ENCODE results near the gene COBLL1.

Gene COBLL1

GRCh38 chr2:164735309-164735919 is 106.2 kb downstream of the COBLL1 start:
- DNase-seq (ENCODE audit: low read depth): no peak
- H3K4me3 ChIP-seq (ENCODE audit: control insufficient read depth, low read depth, low read length): no peak overlapping the region
- TF ChIP-seq, protein P1, sequence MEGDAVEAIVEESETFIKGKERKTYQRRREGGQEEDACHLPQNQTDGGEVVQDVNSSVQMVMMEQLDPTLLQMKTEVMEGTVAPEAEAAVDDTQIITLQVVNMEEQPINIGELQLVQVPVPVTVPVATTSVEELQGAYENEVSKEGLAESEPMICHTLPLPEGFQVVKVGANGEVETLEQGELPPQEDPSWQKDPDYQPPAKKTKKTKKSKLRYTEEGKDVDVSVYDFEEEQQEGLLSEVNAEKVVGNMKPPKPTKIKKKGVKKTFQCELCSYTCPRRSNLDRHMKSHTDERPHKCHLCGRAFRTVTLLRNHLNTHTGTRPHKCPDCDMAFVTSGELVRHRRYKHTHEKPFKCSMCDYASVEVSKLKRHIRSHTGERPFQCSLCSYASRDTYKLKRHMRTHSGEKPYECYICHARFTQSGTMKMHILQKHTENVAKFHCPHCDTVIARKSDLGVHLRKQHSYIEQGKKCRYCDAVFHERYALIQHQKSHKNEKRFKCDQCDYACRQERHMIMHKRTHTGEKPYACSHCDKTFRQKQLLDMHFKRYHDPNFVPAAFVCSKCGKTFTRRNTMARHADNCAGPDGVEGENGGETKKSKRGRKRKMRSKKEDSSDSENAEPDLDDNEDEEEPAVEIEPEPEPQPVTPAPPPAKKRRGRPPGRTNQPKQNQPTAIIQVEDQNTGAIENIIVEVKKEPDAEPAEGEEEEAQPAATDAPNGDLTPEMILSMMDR (IDR thresholded peaks at IDR 0.05; ENCODE audit: control insufficient read depth, insufficient read depth, low read depth, low read length, missing control alignments): no peak

DNA sequence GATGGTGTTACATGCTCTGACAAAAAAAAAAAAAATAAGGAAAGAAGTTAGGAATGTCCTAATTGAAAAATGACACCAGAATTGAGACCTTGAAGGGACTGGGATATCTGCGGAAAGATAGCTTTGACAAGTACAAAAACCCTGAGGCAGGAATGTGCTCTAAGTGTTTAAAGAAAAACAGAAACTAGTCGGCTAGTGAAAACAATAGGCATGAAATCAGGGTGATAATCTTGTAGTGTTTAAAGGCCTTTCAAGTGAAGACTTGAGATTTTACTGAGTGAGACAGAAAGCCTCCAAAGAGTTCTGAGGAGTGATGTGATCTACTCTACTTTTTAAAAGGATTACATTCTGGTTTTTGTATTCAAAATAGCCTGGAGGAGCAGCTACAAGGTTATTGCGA is 107.4 kb downstream of the COBLL1 start:
- no peak for DNase-seq (ENCODE audit: low read depth)
- TF ChIP-seq, protein P1 (IDR thresholded peaks at IDR 0.05; ENCODE audit: control insufficient read depth, insufficient read depth, low read depth, low read length, missing control alignments): no peak
- H3K4me3 ChIP-seq (ENCODE audit: control insufficient read depth, low read depth, low read length): no peak overlapping the region

DNA sequence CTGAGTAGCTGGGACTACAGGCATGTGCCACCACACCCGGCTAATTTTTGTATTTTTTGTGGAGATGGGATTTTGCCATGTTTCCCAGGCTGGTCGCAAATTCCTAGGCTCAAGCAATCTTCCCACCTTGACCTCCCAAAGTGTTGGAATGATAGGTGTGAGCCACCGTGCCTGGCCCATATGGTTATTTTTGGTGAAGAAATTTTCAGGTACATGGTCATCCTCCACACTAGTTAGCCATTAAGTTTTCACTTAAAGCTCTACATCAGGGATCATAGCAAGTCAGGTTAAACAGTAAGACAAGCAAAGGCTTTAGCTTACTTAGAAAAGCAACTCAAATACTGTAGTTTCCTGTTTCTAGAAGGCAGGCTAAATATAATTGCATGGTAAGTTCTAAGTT is 116.1 kb downstream of the COBLL1 start:
- H3K4me3 ChIP-seq (ENCODE audit: control insufficient read depth, low read depth, low read length): no peak overlapping the region
- no peak for DNase-seq (ENCODE audit: low read depth)
- TF ChIP-seq, protein P1 (IDR thresholded peaks at IDR 0.05; ENCODE audit: control insufficient read depth, insufficient read depth, low read depth, low read length, missing control alignments): no peak

DNA sequence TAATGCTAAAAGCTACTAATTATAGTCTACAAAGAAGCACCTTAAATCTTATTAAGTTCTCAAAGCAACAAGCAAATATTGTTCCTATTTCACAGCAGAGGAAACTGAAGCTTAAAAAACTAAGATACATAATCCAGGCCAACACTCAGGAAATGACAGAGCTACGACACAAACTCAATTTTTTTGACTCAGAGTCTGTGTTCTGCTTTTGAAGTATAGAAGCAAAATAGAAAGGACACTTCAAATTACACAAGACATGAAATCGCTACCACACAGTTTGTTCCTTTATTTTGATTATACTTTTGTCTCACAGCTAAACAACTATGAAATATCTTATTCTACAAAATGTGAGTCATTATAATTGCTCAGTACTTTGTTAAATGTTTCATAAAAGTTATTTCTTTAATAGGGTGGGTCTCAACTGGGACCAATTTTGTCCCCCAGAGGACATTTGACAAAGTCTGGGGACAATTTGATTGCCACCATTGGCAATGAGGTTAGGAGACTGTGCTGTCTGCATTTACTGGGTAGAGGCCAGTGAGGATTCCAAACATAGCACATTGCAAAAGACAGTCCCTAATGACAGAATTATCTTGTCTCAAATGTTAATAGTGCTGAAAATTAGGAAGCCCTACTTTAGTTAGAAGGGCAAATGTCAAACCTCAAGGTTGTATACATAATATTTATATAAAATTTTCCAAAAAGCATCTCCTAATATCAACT is 118.8 kb downstream of the COBLL1 start:
- DNase-seq (ENCODE audit: low read depth): no peak
- TF ChIP-seq, protein P1 (IDR thresholded peaks at IDR 0.05; ENCODE audit: control insufficient read depth, insufficient read depth, low read depth, low read length, missing control alignments): no peak

GRCh38 chr2:164721430-164721829 is 120.2 kb downstream of the COBLL1 start:
- no peak overlapping the region for H3K4me3 ChIP-seq (ENCODE audit: control insufficient read depth, low read depth, low read length)
- TF ChIP-seq, protein P1 (IDR thresholded peaks at IDR 0.05; ENCODE audit: control insufficient read depth, insufficient read depth, low read depth, low read length, missing control alignments): no peak
- DNase-seq (ENCODE audit: low read depth): no peak

More for the DNA sequence above, 118.8 kb downstream of the COBLL1 start:
- H3K4me3 ChIP-seq (ENCODE audit: control insufficient read depth, low read depth, low read length): no peak overlapping the region

DNA sequence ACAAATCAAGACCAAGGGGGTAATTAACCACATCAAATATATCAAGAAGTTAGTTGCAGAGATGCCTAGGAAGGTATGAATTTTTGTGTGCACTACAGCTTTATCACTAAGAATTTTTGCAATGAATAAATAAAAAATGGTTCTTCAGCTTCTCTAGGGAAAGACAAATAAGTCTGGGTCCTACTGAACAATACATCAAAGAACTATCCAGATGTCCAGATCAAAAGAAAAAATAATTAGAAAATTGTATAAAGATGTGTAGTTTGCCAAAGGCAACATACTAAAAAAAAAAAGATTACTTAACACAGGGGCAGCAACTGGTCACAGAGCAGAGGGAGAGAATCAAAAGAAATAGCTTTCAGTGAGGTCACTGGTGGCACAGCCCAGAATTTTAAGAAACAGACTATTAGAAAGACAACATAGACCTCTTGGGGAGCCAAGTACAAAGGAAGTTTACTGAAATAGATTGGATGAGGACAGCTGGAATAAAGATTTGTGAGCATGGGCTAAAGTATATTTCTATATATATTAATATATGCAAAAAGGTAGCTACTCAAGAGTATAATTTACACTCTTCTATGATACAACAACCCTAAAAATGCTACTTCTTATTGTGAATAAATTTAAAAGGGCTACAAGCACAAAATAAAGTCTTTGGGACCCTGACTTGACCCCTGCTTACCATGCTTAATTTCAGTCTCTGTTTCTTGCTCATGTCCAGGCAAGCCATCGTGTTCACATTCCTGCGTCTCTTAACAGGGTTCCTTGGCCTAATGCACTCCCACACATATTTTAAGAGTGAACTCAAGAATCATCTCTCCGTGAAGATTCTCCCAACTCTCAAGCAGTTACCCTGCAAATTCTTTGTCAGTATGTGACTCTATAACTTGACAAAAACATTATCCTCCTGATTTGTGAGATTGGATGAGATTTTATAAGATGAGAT is 121.4 kb downstream of the COBLL1 start:
- no peak for DNase-seq (ENCODE audit: low read depth)
- H3K4me3 ChIP-seq (ENCODE audit: control insufficient read depth, low read depth, low read length): no peak overlapping the region
- TF ChIP-seq, protein P1 (IDR thresholded peaks at IDR 0.05; ENCODE audit: control insufficient read depth, insufficient read depth, low read depth, low read length, missing control alignments): no peak

Data from AG09309 (cell line).